Stimulated activated naive CD4-positive, alpha-beta T cell (primary cell): ENCODE data around the gene ATOH1.

ENCODE experiments used
- DNase-seq, 6 experiments: peaks; one replicate each; lab custom pipeline; 2025; lab: John Stamatoyannopoulos, UW

ATOH1 gene, protein sequence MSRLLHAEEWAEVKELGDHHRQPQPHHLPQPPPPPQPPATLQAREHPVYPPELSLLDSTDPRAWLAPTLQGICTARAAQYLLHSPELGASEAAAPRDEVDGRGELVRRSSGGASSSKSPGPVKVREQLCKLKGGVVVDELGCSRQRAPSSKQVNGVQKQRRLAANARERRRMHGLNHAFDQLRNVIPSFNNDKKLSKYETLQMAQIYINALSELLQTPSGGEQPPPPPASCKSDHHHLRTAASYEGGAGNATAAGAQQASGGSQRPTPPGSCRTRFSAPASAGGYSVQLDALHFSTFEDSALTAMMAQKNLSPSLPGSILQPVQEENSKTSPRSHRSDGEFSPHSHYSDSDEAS

DNA sequence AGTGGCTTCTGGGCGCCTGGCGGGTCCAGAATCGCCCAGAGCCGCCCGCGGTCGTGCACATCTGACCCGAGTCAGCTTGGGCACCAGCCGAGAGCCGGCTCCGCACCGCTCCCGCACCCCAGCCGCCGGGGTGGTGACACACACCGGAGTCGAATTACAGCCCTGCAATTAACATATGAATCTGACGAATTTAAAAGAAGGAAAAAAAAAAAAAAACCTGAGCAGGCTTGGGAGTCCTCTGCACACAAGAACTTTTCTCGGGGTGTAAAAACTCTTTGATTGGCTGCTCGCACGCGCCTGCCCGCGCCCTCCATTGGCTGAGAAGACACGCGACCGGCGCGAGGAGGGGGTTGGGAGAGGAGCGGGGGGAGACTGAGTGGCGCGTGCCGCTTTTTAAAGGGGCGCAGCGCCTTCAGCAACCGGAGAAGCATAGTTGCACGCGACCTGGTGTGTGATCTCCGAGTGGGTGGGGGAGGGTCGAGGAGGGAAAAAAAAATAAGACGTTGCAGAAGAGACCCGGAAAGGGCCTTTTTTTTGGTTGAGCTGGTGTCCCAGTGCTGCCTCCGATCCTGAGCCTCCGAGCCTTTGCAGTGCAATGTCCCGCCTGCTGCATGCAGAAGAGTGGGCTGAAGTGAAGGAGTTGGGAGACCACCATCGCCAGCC, at the start of gene ATOH1:
ATOH1 (plus strand) TSS at position 422 of the 663 bp plus-strand sequence; CDS start at position 596, 174 bp downstream.
- no peak for DNase-seq

DNA sequence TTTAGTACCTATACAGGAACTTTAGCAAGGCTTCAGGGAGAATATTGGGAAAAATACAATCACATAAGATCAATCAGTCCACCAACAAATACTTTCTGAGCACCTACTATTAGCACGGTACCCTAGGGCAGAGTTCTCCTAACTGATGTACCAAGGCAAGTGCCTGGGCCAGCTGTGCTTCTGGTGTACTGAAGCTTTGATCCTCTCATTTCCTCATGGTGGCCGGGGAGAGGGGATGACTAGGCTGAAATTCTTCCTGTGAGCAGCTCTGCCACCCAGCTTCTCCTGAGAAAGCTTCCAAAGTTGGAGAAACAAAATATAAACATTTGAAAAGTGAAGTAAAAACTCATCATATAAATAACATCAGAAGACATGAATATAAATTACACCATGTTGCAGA, 49.3 kb upstream of the ATOH1 start:
- DNase-seq, result no peak

DNA sequence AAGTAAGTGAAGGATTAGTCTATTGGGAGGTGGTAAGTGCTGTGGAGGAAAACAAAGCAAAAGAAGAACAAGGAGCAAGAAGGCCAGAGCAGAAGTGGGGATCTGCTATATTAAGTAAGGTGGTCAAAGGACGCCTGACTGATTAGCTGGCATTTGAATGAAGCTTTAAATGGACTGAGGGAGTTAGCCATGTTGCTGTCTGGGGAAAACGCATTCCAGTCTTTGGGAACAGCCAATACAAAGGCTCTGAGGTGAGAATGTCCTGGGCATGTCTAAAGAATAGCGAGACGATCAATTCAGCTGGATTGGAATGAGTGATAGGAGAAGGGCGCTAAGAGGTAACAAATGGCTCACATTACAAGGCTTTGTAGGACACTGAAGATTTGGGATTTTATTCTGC, 48.5 kb upstream of the ATOH1 start:
- DNase-seq, result no peak

DNA sequence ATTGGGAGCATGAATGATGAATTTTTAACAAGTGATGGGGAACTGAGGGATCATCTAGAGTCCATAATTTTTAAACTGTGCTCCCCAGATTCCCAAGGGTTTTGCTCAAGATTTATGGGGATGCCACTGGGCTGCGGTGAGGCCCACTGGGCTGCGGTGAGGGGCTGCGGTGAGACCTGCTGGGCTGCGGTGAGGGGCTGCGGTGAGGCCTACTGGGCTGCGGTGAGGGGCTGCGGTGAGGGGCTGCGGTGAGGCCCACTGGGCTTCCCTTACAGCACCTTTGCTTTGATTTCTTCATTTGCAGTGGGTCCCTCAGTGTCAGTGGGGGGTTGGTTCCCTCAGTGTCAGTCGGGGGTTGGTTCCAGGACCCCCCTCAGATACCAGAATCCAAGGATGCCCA, 47.4 kb upstream of the ATOH1 start:
- DNase-seq, result no peak

DNA sequence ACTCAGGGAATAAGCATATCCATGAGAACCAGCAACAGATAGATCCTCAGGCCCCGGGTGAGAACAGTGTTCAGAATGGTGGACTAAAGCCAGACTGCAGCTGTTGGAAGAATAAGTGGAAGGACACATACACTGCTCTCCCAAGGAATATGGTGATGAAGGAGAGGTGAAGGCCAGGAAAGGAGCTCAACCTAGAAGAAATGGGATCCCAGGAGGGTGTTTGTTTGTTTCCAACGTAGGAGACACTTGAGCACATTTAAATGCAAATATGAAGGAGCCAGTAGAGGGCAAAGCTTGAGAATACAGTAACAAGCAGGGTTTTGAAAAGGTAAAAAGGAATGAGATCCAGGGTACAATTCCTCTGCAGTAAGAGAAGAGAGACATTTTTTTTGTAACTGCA, 42.4 kb upstream of the ATOH1 start:
- no peak for DNase-seq

DNA sequence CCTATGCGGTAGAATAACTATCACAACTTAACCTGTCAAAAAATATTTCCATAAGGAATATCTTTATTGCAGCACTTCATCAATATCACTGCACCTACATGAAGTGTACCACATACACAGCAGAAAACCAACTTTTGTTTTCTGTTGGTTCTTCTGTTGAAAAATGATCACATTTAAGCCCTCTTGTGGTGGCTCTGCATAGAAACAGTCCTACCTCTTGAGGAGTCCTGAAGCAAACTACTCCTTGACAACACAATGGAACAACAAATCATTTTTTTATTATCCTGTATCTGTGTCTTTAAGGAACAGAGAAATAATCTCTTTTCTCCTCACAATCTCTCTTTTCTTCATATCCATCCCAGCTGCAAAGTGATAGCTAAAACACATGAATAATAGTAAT, 39.8 kb upstream of the ATOH1 start:
- DNase-seq, result no peak

DNA sequence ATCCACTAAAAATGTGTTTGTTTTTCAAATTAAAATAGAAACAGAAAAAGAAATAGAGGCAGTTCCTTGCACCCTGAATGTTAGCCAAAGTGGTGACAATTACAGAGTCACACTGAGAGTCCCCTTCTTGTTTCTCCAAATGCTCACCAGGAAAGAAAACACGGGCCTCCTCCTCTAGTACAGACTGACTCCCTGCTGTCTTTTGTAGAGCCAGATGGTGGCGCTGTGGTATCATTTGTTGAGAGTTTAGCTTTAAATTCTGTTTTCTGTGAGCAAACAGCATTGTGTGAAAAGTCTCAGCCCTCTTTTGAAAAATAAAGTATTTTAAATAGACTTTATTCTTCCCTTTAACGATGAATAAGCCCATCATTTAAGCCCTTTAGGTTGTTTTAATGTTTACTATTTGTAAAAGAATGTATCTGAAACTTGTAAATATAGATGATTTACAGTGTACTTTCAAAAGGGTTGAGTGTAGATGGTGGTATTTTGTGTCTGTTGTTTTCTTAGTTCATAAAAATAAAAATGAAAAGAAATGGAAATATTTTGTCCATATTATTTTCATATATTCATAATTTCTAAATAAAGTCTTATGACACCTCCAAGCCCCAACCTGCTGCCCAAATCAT, 36.9 kb upstream of the ATOH1 start:
- no peak for DNase-seq

DNA sequence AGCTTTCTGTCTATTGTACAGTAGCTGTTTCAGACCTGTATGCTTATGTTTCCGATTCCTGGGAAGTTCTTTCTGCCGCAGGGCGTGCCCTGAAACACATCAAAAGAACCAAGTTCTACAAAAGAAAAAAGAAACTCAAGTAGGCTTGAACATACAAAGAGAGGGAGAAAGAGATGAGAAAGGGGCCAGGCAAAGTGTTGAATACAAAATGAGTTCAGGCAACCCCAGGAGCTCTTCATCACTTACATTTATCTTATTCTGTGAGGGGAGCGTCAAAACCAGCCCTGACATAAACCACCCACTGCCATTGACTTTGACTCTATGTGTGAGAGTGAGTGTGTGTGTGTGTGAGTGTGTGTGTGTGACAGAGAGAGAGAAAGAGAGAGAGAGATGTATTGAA, 26.5 kb upstream of the ATOH1 start:
- DNase-seq, result no peak

DNA sequence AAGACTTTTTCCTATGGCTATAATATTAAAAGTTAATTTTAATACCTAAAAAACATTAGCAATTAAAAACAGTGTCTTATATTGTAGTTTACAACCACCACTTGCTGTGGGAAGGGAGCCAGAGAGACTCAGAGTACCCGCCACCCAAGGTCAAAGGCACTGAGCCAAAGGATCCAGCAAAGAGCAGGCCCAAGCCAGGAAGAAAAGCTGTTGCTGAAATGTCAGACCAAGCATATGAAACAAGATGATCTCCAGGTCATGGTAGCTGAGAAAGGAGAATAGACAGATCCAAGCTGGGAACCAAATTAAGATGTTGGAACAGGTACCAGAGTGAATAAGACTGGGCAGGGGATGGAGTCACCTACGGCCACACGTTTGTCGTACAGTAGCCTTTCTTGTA, 18.8 kb upstream of the ATOH1 start:
- DNase-seq, result no peak

DNA sequence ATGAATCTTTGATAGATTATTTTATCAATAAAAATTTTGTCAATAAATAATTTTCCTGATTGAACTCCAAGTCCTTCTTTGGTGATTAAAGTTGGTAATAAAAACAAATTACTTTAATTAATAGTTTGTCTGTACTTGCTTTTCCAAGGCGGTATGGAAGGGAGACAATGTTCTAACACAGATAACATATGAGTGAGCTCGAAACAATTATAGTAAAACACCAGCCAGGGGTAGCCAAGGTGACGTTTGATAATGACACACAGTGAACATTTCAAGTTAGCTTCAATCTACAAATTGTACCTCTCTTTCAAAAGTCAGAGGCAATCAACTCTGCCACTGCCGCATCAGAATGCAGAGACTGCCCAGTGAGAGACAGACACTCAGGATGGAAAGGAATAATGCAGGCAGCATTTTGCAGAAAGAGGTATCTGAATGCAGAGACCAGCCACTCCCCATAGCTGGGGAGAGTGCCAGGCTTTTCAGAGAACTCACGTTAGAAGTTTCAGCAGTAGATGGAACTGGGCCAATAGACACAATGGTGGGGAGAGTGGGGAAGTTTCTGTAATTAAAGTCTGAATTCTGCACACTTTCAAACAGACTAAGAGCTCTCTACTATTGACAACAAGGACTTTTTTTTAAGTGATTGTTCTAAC, 18.1 kb upstream of the ATOH1 start:
- DNase-seq, result no peak

DNA sequence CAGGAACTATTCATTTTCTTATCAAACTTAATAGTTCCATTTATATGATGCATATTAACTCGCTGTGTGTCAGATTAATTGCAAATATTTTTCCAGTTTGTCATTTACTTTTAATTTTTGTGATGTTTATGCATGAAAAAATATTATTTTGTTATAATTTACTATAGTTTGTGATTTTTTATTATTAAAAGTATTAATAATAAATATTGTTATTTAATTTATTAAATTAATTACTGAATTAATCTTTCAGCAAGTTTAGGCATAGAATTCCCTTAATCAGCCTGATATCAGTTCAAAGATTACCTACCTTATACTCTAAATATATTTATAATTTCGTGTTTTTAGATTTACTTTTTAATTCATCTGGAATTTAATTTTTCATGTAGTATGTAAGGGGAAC, 15.5 kb upstream of the ATOH1 start:
- DNase-seq, result no peak

DNA sequence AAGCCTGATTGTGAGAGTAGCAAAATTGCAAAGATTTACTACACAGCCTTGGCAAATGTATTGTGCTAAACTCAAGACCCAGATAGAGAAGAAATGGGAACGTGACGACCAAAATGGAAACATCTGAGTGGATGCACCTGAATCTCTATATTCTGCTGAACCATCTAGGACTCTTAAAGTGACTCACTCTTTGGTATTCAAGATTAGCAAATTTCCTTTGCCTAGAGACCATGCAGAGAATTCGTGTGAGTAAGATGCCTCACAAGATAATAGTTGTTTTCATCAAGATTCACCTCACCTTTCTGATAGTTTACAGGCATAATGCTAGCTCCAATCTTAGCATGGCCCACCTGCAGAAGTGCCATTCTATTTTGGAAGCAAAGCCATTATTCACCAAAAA, 14.4 kb upstream of the ATOH1 start:
- DNase-seq, result no peak

DNA sequence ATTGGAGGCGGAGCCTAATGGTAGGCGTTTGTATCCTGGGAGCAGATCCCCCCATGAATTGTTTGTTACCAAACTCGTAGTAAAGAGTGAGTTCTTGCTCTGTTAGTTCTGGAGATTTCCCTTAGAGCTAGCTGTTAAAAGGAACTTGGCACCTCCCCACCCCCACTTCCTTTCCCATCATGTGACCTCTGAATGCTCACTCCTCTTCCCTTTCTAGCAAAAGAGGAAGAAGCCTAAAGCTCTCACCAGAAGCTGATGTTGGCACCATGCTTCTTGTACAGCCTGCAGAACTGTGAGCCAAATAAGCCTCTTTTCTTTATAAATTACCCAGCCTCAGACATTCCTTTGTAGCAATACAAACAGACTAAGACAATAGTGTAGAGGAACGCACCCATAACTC, 13.8 kb upstream of the ATOH1 start:
- no peak for DNase-seq

DNA sequence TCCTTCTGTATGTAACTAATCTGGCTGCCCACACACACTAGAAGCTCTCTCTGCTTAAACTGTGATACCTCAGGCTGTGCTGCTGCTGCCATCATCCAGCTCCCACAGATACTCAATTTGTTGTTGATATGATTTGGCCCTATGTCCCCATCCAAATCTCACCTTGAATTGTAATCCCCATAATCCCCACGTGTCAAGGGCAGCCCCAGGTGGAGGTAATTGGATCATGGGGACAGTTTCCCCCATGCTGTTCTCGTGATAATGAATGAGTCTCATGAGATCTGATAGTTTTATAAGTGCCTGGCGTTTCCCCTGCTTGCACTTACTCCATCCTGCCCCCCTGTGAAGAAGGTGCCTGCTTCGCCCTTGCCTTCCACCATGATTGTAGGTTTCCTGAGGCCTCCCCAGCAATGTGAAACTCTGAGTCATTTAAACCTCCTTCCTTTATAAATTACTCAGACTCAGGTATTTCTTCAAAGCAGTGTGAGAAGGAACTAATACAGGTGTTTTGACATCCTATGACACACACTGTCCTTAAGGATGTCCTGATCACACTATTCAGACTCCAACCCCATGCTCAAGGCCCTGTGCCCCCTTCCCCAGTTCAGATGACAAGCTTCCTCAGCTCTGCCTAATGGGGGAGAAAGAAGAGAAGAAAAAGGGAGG, 2.9 kb upstream of the ATOH1 start:
- DNase-seq, result no peak

DNA sequence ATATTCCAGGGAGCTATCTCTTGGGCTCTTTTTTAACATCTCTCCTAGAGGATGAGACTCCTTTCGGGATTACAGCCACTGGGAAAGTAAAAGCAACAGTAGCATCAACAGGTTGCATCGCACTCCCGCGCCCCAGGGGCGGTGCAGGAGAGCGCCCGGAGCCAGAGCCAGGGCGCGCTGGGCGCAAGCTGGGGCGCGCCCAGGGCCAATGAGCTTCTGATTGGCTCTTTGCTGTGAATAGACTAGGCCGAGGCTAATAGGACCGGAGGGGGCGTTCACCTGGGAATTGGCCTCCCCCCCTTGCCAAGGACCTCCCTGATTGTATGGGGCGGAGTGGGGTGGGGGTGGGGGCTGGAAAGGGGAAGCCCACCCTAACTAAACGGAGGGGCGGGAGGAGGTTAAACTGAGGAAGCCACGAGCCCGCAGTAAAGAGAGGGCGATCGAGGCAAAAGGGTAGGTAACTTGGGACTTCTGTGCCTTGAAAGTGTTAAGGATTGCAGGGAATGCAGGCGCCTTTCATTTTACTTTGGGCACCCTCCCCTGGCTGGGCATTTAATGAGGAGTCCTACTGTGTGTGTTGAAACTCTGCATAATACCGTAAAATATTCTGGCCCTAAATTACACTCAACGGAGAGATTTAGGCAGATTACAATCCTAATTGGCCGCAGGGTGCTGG, 1.1 kb upstream of the ATOH1 start:
- no peak for DNase-seq

DNA sequence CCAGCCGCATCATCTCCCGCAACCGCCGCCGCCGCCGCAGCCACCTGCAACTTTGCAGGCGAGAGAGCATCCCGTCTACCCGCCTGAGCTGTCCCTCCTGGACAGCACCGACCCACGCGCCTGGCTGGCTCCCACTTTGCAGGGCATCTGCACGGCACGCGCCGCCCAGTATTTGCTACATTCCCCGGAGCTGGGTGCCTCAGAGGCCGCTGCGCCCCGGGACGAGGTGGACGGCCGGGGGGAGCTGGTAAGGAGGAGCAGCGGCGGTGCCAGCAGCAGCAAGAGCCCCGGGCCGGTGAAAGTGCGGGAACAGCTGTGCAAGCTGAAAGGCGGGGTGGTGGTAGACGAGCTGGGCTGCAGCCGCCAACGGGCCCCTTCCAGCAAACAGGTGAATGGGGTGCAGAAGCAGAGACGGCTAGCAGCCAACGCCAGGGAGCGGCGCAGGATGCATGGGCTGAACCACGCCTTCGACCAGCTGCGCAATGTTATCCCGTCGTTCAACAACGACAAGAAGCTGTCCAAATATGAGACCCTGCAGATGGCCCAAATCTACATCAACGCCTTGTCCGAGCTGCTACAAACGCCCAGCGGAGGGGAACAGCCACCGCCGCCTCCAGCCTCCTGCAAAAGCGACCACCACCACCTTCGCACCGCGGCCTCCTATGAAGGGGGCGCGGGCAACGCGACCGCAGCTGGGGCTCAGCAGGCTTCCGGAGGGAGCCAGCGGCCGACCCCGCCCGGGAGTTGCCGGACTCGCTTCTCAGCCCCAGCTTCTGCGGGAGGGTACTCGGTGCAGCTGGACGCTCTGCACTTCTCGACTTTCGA, 654 bp downstream of the ATOH1 start:
- DNase-seq, result no peak

DNA sequence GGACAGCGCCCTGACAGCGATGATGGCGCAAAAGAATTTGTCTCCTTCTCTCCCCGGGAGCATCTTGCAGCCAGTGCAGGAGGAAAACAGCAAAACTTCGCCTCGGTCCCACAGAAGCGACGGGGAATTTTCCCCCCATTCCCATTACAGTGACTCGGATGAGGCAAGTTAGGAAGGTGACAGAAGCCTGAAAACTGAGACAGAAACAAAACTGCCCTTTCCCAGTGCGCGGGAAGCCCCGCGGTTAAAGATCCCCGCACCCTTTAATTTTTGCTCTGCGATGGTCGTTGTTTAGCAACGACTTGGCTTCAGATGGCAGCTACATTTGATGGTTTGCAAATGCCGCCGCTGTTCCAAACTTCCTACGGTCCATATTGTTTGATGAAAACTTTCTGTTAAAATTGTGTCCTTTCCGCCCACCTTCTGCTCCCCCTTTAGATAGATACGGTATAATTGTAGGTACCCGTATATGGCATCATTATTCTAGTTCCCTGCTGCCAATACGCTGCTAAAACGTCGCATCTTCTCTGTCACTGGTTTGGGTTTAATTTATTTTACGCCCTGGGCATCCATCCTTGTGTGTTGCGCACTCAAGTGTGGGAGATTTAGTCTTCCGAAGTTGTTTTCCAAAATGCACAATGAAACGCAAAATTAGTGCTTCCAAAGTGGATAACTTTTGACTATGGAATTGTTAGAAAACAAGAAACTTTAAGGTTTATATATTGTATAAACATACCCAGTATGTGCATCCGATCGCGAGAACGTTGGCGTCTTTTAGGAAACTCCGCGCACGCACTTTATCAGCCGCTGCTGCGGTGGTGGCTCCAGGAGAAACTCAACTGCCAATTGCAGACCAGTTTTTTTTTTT, 1.5 kb downstream of the ATOH1 start:
- no peak for DNase-seq

DNA sequence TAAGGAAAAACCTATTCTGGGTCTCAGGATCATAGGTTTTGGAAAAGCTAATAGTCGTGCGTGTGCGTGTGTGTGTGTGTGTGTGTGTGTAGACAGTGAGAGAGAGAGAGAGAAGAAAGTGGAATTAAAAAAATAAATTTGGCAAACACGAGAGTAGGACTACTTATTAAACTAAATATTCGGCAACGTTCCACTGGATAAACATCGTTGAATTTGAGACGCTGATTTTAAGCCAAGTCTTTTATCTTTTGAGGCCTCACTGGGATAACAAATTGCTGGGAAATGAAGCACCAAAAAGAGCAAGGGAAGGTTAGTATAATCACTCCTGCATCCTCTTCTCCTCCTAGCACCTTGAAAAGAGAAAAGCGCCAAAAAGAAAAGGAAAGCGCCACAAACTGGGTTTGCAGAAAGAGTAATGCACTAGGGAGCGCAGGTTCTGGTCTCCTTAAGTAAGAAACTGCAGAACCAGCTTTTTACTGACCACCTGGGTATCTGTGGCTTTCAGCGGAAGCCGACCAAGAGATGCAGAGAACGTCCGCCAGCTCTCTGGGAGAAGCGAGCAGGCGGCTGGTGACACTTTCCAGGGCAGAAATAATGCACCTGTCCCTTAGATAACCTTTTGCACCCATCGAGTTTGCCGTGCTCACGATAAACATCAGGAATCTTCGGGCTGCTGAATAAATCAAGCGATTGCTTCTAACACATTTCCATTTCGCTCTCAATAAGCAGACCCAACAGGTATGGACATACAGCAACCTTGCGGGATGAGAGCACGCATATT, 3.4 kb downstream of the ATOH1 start:
- no peak for DNase-seq
